Activated T-cell treated with anti-CD3 and anti-CD28 coated beads for 4 hours (primary cell): ENCODE results near the gene GSC.
"Not testable (repeated sequence)": the region's sequence is repeated elsewhere in the genome, so short reads cannot be mapped to it uniquely, and the experiment has no call there.

Source experiments
- DNase-seq: peaks from one replicate; pipeline ENCODE4 v3.0.0-alpha.2; 2020

Gene GSC

DNA sequence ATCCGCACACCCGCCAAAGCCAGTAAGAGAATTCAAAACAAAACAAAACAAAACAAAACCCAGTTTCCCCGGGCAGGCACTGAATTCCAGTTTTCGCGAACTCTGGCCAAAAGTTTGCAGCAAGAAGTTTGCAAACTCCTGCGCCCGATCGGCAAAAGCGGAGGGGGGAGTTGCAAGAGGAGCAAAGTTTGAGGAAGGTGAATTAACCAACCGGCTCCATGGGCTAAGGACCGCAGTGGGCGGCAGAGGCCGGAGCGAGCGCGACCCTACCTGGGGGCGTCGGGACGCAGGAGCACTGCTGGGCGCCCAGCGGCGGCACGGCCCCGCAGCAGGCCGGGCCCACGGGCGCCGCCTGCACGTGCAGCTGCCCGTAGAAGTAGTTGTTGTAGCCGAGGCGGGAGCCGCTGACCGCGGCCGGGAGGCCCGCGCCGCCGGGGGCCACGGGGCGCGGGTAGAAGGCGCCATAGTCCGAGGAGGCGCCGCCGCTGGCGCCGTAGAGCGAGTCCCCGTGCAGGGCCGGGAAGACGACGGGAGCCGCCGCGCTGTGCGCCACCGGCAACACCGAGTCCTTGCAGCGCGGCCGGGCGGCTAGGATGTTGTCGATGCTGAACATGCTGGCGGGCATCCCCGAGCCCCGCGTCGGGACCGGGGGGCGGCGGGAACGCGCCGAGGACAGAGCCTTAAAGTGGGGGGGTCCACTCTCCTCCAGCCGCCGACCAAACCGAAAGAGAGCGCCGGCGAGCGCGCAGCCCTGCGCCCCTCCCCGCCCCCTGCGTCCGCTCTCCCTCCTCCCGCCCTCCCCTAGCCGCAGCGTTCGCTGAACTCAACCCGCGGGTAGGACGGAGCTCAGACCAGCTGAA is at the start of gene GSC:
Gene GSC, minus strand, starts transcription at position 723 of the 860 bp plus-strand sequence. Its CDS starts 98 bp downstream, at position 625.
- no peak for DNase-seq

DNA sequence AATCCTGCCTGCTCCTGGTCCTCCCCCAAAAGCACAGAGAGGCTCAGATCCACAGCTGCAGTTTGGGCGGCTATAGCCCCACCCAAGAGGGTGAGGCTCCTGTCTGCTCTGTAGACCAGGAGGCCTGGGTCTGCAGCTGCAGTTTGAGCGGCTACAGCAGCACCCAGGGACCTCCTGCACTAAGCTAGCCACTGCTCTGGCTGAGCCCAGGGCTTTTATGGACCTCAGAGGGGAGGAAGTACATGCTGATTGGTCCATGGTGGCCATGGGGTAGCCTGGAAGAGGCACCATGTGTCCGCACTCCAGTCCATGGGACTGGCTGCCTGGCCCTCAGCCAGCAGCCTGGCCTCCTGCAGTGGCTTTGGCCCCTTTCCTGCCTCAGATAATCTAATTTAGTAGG is 49.6 kb upstream of the GSC start:
- DNase-seq = no peak

DNA sequence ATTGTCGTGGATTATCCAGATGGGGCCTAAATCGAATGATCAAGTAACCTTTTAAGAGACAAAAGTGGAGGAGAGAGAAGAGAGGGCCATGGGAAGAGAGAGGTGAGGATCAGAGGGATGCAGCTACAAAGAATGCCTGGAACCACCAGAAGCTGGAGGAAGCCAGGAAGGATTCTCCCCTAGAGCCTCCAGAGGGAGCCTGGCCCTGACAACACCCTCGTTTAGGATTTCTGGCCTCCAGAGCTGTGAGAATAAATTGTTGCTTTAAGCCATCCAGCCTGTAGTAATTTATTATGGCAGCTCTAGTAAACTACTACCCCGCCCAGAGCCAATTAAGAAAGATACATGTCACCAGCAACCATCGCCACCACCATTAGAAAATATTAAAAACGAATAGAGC is 46.2 kb upstream of the GSC start:
- no peak for DNase-seq

DNA sequence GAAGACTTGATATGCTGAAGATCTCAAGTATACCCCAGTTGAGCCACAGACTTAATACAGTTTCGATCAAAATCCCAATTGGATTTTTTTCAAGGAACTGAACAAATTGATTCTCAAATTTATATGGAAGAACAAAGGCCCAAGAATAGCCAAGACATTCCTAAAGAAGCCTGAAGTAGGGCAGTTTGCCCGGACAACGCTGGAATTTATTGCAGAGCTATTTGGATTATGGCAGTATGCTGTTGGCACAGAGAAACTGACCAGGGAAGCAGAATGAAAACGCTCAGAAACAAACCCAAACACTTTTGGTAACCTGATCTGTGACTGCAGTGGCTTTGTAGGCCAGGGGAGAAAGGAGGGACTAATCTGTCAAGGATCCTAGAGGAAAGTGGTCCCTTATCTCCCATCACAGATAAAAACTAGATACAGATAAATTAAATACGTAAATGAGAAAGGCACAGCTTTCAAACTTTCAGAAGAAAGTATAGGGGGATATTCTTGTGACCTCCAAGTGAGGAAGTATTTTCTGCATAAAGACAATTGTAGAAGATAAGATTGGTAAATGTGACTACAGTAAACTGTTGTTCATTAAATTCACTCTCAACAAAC is 35.9 kb upstream of the GSC start:
- no peak for DNase-seq

DNA sequence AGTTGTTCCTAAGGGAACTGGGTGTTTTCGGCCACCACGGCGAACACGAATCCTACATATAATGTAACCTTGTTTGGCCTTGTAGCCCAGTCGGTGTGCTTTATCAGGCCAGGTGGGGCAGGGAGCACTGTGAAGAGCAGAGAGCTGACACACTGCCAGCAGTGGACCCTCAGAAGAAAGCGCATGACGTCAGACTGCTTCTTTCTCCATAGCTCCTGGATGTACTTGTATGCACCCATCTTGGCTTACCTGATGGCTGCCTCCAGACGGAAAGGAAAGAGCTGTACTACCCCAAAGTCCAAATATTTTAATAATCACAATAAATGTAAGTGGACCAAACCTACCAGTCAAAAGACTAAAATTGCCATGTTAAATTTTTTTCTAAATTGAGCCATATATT is 31.3 kb upstream of the GSC start:
- DNase-seq = no peak

DNA sequence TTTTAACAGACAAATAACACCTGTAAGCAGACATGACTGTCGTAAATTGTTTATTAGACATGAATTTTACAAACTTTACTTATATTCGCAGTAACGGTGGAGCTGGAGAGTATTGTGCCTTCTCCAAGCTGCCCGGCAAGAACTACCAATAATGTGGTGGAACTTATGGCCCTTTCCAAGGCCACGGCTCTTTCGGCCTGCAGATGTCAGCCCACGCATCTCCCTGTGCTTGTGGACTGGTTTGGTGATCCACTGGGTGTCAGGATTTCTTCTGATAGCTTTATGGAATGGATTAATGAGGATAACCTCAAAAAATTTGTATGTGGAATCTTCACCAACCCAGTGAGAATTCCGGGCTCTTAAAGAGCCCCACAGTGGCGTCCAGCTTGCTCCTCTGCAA is 30.9 kb upstream of the GSC start:
- DNase-seq = not testable (repeated sequence)

DNA sequence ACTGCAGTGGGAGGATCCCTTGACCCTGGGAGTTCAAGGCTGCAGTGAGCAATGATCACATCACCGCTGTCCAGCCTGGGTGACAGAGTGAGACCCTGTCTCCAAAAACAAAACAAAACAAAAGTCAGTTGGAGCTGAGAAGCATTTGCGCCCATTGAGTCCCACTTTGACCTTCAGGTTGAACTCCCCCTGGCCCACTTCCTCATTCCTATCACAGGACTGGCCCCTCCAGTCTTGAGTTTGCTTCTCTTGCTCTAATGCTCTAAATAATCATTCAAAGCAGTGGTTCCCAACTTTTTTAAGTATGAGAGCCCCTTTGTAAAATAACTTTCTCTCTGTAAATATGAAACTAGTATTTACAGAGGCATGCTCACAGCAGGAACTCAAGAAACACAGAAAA is 28.0 kb upstream of the GSC start:
- no peak for DNase-seq

DNA sequence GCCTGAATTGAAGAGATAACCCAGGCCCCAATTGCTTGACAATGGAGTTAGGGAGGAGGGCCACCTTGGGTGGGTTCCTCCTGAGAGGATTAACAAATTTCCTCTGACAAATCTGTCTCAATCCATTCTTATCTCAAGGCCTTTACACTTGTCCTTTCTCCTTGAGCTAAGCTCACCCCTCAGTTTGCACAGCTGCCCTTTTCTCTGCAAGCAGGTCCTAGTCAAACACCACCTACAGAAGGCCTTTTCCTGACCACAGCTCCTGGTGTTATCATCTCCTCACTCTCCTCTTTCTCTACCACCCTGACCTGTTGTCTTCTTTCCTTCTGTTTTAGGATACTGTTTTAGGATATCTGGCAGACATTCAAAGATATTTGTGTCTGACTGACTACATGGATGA is 26.4 kb upstream of the GSC start:
- no peak for DNase-seq

DNA sequence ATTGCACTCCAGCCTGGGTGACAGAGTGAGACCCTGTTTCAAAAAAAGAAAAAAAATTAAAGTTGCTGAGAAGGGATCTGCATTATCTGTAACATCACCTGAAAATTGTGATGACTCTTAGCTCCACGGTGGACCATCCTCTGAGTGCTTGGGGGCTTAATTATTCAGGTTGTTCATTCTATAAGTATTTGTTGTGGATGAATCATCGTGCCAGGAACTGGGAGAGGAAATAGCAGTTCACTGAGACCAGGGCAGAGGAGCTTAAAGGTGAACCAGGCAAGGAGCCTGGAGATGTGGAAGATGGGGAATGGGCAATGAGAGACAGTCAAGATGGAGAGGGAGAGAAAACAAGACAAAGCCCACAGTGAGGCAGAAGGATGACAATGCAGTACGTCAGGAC is 25.5 kb upstream of the GSC start:
- no peak for DNase-seq

DNA sequence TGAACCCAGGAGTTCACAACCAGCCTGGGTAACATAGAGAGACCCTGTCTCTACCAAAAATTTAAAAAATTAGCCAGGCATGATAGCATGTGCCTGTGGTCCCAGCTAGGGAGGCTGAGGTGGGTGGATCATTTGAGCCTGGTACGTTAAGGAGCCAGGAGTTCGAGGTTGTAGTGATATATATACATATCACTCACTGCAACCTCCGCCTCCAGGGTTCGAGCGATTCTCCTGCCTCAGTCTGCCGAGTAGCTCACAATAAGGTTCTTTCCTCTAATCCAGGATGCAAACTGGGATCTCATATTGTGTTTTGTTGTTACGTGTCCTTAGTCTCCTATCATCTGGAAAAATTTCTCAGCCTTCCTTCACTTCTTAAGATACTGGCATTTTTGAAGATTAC is 24.0 kb upstream of the GSC start:
- DNase-seq = no peak

DNA sequence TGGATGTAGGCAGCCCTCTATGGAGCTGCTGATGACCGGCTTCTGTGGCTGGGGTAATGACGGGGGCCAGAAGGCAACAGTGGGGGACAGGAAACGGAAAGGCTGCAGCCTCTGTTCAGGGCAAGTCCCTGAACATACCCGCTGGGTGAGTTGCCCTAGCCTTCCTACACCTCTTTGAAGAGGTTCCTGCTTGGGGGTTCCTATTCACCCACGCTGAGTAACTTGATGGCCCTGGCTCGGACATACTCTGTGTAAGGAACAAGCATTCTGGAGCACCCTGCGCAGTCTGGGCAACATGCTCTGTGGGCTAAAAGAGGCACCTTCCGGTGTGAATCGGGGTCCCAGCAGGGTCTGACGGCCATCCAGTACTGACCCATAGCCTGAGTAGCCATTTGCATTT is 17.7 kb upstream of the GSC start:
- DNase-seq = no peak

DNA sequence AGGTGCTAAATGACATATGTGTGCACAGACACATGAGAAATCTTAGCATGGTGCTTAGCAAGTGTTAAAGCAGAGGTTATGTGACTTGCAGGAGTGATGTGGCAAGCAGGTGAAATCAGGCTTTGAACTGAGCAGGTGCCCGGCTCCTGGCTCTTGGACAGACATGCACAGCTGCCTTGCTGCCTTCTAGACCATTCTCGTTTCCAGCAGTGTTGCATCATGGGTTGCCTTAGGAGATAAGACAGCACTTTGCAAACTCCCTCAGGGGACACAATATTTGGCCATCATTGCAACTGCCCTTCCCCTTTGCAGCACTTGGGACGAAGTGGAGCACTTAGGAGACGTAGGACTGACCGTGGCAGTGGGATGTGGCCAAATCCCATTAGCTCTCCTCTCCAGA is 17.2 kb upstream of the GSC start:
- DNase-seq = no peak

DNA sequence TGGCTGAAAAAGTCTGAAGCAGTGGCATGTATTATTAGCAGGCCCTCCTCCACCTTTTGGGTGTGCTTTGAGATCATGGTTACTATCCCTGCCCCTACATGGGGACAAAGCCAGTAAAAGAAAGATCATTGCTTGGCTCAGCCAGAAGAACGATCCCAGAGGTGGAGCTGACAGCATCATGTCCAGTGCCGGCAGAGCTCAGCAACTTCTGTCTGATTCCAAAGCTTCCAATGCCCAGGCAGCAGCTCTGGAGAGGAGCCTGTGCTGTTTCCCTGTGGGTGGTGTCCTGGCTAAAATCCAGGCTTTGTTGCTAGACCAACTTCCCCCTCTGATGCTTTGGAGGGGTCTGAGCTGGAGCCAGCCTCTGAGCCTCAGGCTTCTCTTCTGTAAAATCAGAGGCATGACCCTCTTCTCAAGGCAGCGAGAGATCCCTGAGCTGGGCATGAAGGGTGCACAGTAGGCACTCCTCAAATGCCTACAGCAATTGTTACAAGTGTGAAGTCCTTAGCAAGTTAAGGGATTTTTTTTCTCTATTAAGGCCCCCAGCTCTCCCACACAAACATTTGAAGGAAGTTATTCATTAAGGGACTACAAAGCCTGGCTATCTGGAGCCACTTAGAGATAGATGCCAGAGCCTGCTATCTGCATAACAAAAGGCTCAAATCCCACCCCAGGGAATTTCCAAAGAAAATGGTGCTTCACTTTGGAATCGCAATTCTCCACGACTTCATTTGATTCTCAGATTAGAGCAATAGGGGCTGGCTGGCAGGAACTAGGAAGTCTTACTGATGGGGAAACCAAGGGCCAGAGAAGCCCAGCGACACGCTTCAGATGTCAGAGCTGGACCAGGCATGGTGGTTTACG is 10.9 kb upstream of the GSC start:
- DNase-seq = no peak

DNA sequence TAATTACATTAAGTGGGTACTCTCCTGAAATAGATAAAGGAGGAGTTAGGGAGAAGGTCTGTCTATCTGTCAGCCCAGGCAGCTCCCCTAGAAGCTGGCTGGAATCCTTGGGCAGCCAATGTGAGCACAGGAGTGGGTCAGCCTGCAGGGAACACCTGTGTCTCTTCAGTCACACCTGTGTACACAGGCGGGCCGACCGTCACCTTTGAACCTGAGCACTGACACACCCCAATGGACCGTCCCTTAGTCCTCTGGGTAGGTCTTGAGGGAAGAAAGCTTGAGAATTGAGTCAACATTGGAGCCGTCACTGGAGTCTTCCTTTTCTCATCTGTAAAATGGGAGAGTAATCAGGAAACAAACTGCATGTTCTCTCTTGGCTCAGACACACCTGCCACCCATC is 9.8 kb upstream of the GSC start:
- DNase-seq = no peak

DNA sequence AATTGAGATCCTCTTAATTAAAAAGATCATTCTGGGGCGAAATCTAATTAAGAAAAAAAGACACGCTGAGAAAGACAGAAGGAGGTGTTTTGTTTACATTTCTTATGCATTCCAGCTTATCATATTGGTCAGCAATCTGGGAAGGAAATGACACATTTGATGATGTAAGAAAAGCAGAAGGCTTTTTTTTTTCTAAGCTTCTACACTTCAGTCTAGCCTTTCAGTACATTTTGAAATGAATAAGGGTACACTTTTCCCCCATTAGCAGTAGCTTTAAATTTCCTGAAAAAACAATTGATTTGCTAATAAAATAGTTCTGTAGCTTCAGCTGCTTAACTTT is 5.9 kb upstream of the GSC start:
- DNase-seq = no peak

DNA sequence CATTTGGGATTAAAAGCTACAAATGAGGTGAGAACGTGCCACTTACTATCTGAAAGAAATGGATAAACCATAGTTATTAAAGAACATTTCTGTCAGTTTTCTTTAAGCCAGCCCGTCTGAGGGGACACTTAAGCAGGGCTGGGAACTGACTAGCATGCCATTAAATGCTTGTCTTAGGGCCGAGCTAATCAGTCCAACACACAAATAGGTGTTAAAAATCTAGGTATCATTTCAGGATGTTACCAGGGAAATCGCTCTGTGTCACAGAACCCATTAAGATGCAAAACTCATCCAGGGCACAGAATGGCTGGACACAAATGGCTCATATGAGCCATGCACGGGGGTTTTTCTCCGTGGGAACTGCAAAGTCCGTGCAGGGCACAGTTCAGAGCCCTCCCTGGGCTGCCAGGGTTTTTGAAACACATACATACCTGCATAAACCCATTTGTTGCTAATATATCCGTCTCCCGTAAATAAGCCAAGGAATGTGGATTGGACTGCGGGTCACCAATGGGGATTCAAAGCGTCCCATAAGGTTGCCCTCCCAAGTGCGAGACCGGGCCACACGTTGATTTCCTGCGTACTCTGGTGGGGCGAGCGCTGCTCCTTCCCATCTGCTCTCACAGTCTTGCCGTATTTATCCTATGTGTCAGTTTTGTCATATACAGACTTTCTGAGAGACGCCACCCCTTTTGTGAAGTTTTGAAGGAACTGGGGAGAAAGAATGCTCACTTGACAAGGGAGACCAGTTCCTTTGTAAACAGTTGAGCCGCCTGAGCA is 5.4 kb upstream of the GSC start:
- no peak for DNase-seq

DNA sequence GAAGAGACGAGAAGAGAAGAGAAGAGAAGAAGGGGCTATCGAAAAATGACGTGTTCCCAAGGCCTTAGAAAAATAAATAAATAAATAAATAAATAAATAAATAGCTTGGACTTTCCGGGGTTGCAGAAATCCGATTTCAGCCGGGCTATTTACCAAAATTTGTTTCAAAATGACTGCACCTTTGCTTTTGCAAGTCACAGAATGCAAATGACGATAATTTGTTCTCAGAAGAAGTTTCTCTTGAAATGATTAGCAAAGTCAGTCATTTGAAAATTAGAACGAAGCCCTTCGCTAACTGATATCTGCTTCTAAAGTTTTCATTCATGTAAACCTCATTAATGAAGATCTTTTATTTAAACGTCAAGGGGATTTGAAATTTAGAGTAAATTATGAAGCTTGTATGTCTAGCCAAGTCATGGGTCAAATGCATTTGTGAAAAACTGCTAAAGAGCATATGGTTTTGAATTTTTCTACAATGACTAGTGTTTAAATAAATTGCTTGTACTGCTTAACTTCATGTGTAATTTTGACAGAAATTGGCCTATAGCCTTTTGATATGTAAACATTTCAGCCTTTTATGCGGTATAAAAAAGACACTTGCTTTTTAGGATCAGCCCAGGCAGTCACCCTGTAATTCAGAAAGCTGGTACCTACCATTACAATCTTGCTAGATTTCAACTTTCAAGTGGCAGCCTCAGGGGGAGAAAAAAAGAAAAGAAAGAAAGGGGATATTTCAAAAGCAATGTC is 4.6 kb upstream of the GSC start:
- no peak for DNase-seq

DNA sequence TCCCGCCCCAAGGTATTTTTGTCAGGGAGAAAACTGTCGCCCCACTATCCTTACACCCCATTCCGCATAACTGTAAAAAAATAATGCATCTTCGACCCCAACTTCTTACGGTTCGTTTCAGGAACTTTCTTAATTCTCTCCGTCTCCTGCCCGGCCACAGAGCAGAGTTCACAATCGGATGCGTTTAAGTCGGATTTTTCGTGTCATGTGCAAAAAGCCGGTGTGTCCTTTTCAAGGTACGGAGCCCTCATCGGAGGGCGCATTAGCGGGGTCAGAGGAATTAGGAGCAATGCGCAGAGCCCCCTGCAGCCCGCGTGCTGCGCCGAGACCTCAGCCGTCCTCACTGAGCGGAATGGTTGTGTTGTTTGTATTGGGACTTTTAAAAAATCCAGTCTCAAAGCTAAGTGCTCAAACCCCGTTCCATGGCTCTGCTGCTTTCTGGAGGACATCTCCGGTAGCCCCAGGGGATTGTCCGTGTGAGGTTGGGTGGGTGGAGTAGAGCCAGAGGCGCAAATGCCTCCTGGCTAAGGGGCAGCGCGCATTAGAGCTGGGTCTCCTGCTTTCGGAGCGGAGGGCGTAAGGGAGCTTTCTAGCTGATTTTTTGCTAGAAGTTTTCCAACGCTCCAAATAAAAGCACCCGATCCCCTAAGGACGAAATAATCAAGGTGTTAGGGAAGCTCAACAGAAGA is 3.9 kb upstream of the GSC start:
- no peak for DNase-seq

DNA sequence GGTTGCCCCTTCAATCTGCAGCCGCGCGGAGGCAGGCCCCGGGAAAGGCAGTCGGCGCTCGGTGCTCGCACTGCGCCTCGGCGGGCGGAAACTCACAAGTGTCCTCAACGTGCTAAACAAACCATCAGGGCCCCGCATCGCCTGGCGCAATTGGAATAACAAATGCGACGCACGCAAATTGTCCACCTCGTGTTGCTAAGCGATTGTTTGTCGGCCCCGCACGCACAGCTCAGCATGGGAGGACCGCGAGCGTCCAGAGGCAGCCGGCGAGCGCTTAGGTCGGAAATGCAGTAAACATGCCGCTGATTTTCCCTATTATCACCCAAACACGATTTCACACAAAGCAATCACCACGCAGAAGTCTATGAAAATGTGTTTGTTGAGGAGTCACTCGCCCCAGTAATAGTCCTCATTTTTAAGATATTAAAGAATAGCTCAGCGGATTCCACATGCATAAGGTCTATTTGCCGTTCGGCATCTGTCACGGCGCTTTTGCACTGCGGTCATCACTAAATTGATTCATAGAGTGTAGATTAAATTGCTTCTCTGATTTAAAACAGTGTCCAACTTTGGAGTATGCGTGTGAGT is 3.2 kb upstream of the GSC start:
- no peak for DNase-seq

DNA sequence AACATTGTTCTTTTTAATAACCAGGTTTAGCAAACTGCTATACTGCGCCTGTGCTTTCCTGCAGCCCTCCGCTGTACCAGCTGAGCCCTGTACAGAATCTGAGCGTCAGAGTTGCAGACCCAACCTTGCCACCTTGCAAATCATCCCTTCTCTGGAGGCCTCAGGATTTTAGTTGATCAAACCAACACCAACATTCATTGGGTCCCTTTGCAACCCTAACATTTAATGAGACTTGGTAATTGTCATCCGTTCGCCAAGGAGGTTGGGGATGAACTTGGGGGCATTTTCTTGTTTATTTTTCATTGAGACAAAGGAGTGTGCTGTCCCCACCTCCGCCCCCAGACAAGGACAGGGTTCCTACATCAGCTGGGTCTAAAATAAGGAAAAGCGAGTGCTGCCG is 2.6 kb upstream of the GSC start:
- no peak for DNase-seq

DNA sequence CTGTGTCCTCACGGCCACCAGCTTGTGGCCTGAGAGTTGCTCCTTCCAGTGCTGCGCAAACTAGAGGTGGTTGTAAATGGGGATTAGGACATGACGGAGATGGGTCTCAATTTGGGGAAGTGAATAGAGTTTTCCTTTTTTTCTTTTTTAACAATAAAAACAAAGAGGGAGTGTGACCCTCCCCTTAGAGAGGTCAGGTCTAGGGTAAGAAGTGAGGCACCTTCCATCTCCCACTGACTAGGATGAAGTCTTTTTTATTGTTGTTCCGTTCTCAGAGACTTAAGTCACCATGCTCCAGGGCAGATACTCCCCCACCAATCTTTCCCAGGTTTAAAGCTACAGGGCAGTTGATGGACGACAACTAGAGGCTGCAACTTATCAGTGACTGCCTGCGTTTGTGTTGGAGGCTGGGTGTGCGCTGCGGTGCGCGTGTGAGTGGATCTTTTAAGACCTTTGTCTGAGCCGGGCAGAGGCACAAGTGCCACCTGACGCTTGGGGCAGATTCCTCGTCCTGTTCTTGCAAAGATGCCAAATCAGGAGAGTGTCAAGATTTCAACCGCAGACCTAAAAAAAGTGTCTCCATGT is 2.1 kb upstream of the GSC start:
- DNase-seq = no peak
